HepG2 (cell line): ENCODE measurements around the gene FGFR2. TPM values are rescaled to one million over a fixed set of nuclear protein-coding genes. Genes with fewer than 3 reads are reported as not detected.
"Not testable (repeated sequence)": the region's sequence is repeated elsewhere in the genome, so short reads cannot be mapped to it uniquely, and the experiment has no call there.

Experiments
- ATAC-seq: fragments of 200-7000 bp; cut with Tn5 transposase; 3 replicates; pipeline ENCODE4 v1.9.1; 2020; ENCODE audit warnings: mild to moderate bottlenecking, moderate library complexity
- BruUV-seq: library from RNA; stranded (reverse); fragments of 400-500 nt; replicated peaks from 2 replicates; lab custom pipeline; 2021; lab: Mats Ljungman, UMichigan
- CTCF ChIA-PET: fragments of 300-600 bp; formaldehyde crosslinking; extraction: SDS; loops from one replicate; lab custom pipeline; 2021; ENCODE audit warnings: low total read pairs, inconsistent platforms, low intra/inter-chr PET ratio; lab: Yijun Ruan, JAX
- POLR2A ChIA-PET: fragments of 350-600 bp; sonication (Branson Sonifier 250); formaldehyde crosslinking; loops from one replicate; lab custom pipeline; 2020; ENCODE audit warnings: antibody characterized with exemption, inconsistent platforms; lab: Yijun Ruan, JAX
- DNase-seq: peaks from one replicate; pipeline ENCODE4 v3.0.0-alpha.2; 2015; ENCODE audit warnings: low spot score
- FAIRE-seq: peaks from 3 replicates; lab custom pipeline; 2011; peaks lifted over from hg19 to GRCh38; lab: Jason Lieb, UNC
- H2AFZ ChIP-seq: one replicate; pipeline ENCODE4 v1.6.1; 2011; ENCODE audit warnings: low read length, inconsistent platforms
- H3K27ac ChIP-seq: fragments of 300-600 bp; 3 replicates; pipeline ENCODE4 v1.8.0; 2011; ENCODE audit warnings: mixed run types, mild to moderate bottlenecking, mixed read lengths, low read length, inconsistent platforms; ENCODE audit not compliant: insufficient read depth; ENCODE audit errors: extremely low read length
- H3K27me3 ChIP-seq, 2 experiments: fragments of 200-600 bp in 1 of 2; 2 replicates in 1 of 2; 3 replicates in 1 of 2; pipeline versions ENCODE4 v1.6.0 to v1.8.0; 2011; ENCODE audit warnings: low read length in 2 of 2, mild to moderate bottlenecking in 2 of 2, moderate library complexity in 2 of 2, inconsistent platforms in 1 of 2; ENCODE audit not compliant: insufficient read depth in 2 of 2, control insufficient read depth in 1 of 2
- H3K36me3 ChIP-seq, 2 experiments: fragments of 200-600 bp in 1 of 2; replicated peaks in 1 of 2; 2 replicates in 1 of 2; 3 replicates in 1 of 2; pipeline versions ENCODE4 v1.5.1 to v1.8.0; 2011; ENCODE audit warnings: low read length in 2 of 2, inconsistent platforms in 1 of 2; ENCODE audit not compliant: insufficient read depth in 2 of 2, control insufficient read depth in 1 of 2
- H3K4me1 ChIP-seq: 2 replicates; pipeline ENCODE4 v1.5.1; 2012; ENCODE audit warnings: low read length, inconsistent platforms; ENCODE audit not compliant: insufficient read depth
- H3K4me2 ChIP-seq: 2 replicates; pipeline ENCODE4 v1.6.0; 2011; ENCODE audit warnings: low read depth, low read length, inconsistent platforms
- H3K4me3 ChIP-seq, 3 experiments: fragments of 200-600 bp in 1 of 3; sonication (generic), shearing (Covaris generic) in 1 of 3; replicated peaks in 1 of 3; 2 replicates each; pipeline ENCODE4 v1.5.1; 2011 to 2016; ENCODE audit warnings: low read length in 3 of 3, inconsistent platforms in 2 of 3, low read depth in 2 of 3, mild to moderate bottlenecking in 2 of 3, control low read depth in 1 of 3, mixed read lengths in 1 of 3; ENCODE audit not compliant: insufficient read depth in 1 of 3
- H3K79me2 ChIP-seq: one replicate; pipeline ENCODE4 v1.6.1; 2011; ENCODE audit warnings: low read length, inconsistent platforms; ENCODE audit not compliant: insufficient read depth
- H3K9ac ChIP-seq: 2 replicates; pipeline ENCODE4 v1.6.0; 2011; ENCODE audit warnings: mild to moderate bottlenecking, low read depth, low read length, inconsistent platforms; ENCODE audit not compliant: insufficient read depth
- H3K9me3 ChIP-seq: 2 replicates; pipeline ENCODE4 v1.5.1; 2012; ENCODE audit warnings: mild to moderate bottlenecking, low read length
- H4K20me1 ChIP-seq: 2 replicates; pipeline ENCODE4 v1.6.0; 2011; ENCODE audit warnings: inconsistent platforms, mild to moderate bottlenecking, low read length, moderate library complexity; ENCODE audit not compliant: insufficient read depth
- HNF4A ChIP-seq: sonication (generic); formaldehyde crosslinking; IDR thresholded peaks from 2 replicates; pipeline ENCODE4 v1.4.0; 2020; ENCODE audit warnings: missing genetic modification reagents
- NR2F6 ChIP-seq, 2 experiments: IDR thresholded peaks; 2 replicates each; pipeline ENCODE4 v1.6.1; 2016; ENCODE audit warnings: antibody characterized with exemption in 1 of 2, mild to moderate bottlenecking in 1 of 2
- PHF21A ChIP-seq: sonication (generic); formaldehyde crosslinking; IDR thresholded peaks from 2 replicates; pipeline ENCODE4 v1.5.0; 2020; ENCODE audit warnings: mild to moderate bottlenecking, missing genetic modification reagents
- PITX1 ChIP-seq: sonication (generic); formaldehyde crosslinking; IDR thresholded peaks from 2 replicates; pipeline ENCODE4 v1.5.1; 2020; ENCODE audit warnings: mild to moderate bottlenecking, missing genetic modification reagents
- REXO4 ChIP-seq: sonication (generic); formaldehyde crosslinking; IDR thresholded peaks from 2 replicates; pipeline ENCODE4 v1.8.0; 2022; ENCODE audit warnings: missing genetic modification reagents, mild to moderate bottlenecking, borderline replicate concordance
- TBX2 ChIP-seq: sonication (generic); formaldehyde crosslinking; IDR thresholded peaks from 2 replicates; pipeline ENCODE4 v1.5.0; 2020; ENCODE audit warnings: missing genetic modification reagents, mild to moderate bottlenecking, borderline replicate concordance
- THRA ChIP-seq: sonication (generic); formaldehyde crosslinking; IDR thresholded peaks from 2 replicates; pipeline ENCODE4 v1.4.0; 2020; ENCODE audit warnings: missing genetic modification reagents, borderline replicate concordance
- ZMYM2 ChIP-seq: sonication (generic); formaldehyde crosslinking; IDR thresholded peaks from 2 replicates; pipeline ENCODE4 v1.8.0; 2022; ENCODE audit warnings: mild to moderate bottlenecking, missing genetic modification reagents
- ZMYM3 ChIP-seq: sonication (generic); formaldehyde crosslinking; IDR thresholded peaks from 2 replicates; pipeline ENCODE4 v1.5.1; 2020; ENCODE audit warnings: mild to moderate bottlenecking, missing genetic modification reagents
- ZNF460 ChIP-seq: sonication (generic); formaldehyde crosslinking; IDR thresholded peaks from 2 replicates; pipeline ENCODE4 v1.5.1; 2020; ENCODE audit warnings: missing genetic modification reagents, mild to moderate bottlenecking, borderline replicate concordance
- ZSCAN20 ChIP-seq: sonication (generic); formaldehyde crosslinking; IDR thresholded peaks from 2 replicates; pipeline ENCODE4 v1.4.0; 2020; ENCODE audit warnings: missing genetic modification reagents, mild to moderate bottlenecking, borderline replicate concordance
- ZXDC ChIP-seq: sonication (generic); formaldehyde crosslinking; IDR thresholded peaks from 2 replicates; pipeline ENCODE4 v1.5.0; 2020; ENCODE audit warnings: mild to moderate bottlenecking, missing genetic modification reagents
- WGBS: methylation state at CpG from one replicate; pipeline ENCODE4 v1.1.6; 2017; ENCODE audit warnings: low lambda C conversion rate; 5-methylcytosine and 5-hydroxymethylcytosine counted together
- in situ Hi-C: cut with HindIII; loops from 2 replicates; pipeline ENCODE4 v1.10.0; 2017; ENCODE audit warnings: low pct_unique_long_range_greater_than_20kb; ENCODE audit not compliant: extremely low pct_ligation_motif_present
- intact Hi-C: fragments of 100-400 bp; cut with micrococcal nuclease; formaldehyde crosslinking; loops from one replicate; pipeline ENCODE4 v1.10.0; 2022; ENCODE audit not compliant: unreplicated experiment
- polyA plus RNA-seq, 8 experiments: library from polyadenylated mRNA; depleted of rRNA in 3 of 8; stranded (reverse) in 7 of 8; unstranded in 1 of 8; fragments of >200 nt; fragmentation: Illumina TruSeq in 4 of 8; extraction: Trizol in 4 of 8; gene quantifications; 2 replicates each; pipeline versions ENCODE4 v1.2.1 to v1.2.3, GENCODE V29; 2011 to 2016; ENCODE audit warnings: low read depth in 4 of 8, missing spikeins in 1 of 8, mixed read lengths in 1 of 8; ENCODE audit not compliant: insufficient read depth in 1 of 8
- total RNA-seq, 5 experiments: library from RNA; depleted of rRNA; stranded (reverse); fragments of >200 nt; fragmentation: Illumina TruSeq; extraction: Trizol; gene quantifications; 2 replicates each; pipeline ENCODE4 v1.2.3, GENCODE V29; 2016; ENCODE audit warnings: low read depth in 1 of 5
- TF ChIP-seq, protein P1 (sequence below): sonication (generic); formaldehyde crosslinking; IDR thresholded peaks from 2 replicates; pipeline ENCODE4 v1.4.0; 2020; ENCODE audit warnings: missing genetic modification reagents
- TF ChIP-seq, protein P2 (sequence below): sonication (generic); formaldehyde crosslinking; IDR thresholded peaks from 2 replicates; pipeline ENCODE4 v1.5.0; 2020; ENCODE audit warnings: mild to moderate bottlenecking, missing genetic modification reagents

FGFR2 gene
- total and polyA plus RNA-seq, 2 of the 13 experiments (the other 11 are each of a cell fraction or from before 2014, with no cell fraction given), result 1.6 to 2.6 TPM

DNA sequence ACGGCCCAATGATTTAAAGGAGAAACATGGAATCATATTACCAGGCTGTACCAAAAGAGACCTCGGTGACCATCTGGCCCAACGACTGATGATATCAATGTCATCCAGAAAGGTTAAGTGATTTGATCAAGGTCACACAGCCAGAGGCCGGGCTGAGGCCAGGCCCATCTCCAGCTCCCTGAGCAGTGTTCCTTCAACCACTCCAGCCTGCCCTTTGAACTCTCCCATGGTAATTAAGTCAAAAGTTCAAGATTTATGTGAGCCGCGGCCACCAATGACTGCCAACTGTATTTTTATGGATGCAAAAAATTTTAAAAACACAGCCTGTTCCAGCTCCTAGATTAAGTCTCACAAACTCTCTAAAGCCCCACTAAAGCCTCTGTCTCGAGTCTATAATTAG is 41.8 kb downstream of the FGFR2 start (continued):
- TF ChIP-seq ZXDC, result no peak
- no peak for TF ChIP-seq REXO4 (CRISPR knock-in tag)
- TF ChIP-seq, protein P1, sequence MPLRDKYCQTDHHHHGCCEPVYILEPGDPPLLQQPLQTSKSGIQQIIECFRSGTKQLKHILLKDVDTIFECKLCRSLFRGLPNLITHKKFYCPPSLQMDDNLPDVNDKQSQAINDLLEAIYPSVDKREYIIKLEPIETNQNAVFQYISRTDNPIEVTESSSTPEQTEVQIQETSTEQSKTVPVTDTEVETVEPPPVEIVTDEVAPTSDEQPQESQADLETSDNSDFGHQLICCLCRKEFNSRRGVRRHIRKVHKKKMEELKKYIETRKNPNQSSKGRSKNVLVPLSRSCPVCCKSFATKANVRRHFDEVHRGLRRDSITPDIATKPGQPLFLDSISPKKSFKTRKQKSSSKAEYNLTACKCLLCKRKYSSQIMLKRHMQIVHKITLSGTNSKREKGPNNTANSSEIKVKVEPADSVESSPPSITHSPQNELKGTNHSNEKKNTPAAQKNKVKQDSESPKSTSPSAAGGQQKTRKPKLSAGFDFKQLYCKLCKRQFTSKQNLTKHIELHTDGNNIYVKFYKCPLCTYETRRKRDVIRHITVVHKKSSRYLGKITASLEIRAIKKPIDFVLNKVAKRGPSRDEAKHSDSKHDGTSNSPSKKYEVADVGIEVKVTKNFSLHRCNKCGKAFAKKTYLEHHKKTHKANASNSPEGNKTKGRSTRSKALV, result no peak
- no peak for TF ChIP-seq ZSCAN20 (CRISPR knock-in tag)

DNA sequence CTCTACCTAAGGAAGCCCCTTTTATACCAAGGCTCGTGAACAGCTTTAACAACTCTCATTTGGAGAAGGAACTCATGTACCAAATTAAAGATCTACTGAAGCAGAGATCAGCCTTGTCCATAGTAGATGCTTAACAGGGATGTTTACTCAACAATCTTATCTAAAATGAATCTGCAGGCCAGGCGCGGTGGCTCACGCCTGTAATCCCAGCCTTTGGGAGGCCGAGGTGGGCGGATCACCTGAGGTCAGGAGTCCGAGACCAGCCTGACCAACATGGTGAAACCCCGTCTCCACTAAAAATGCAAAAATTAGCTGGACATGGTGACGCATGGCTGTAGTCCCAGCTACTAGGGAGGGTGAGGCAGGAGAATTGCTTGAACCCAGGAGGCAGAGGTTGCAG is 43.3 kb downstream of the FGFR2 start:
- BruUV-seq; TF ChIP-seq NR2F6 (IDR thresholded peaks at IDR 0.05): not testable (repeated sequence)
- TF ChIP-seq ZNF460, result peak; percentile 93
- peak; percentile 49; the same call in 1 of the 2 replicates for TF ChIP-seq PITX1 (CRISPR knock-in tag)
- TF ChIP-seq NR2F6 (CRISPR knock-in tag; IDR thresholded peaks at IDR 0.05), result peak; percentile 49; the same call in 1 of the 2 replicates
- TF ChIP-seq HNF4A (CRISPR knock-in tag), result peak; percentile 68
- peak; percentile 48; the same call in 1 of the 2 replicates for TF ChIP-seq THRA (CRISPR knock-in tag)
- TF ChIP-seq ZMYM2 (CRISPR knock-in tag), result peak; percentile 70; the same call in 1 of the 2 replicates
- peak; percentile 24; the same call in 1 of the 2 replicates for TF ChIP-seq TBX2 (CRISPR knock-in tag)
- 0 out of 2 replicates have a peak, but pooled peaks have one; percentile 40 for TF ChIP-seq ZMYM3 (CRISPR knock-in tag)
- TF ChIP-seq PHF21A, result 0 out of 2 replicates have a peak, but pooled peaks have one; percentile 26
- TF ChIP-seq, protein P2, sequence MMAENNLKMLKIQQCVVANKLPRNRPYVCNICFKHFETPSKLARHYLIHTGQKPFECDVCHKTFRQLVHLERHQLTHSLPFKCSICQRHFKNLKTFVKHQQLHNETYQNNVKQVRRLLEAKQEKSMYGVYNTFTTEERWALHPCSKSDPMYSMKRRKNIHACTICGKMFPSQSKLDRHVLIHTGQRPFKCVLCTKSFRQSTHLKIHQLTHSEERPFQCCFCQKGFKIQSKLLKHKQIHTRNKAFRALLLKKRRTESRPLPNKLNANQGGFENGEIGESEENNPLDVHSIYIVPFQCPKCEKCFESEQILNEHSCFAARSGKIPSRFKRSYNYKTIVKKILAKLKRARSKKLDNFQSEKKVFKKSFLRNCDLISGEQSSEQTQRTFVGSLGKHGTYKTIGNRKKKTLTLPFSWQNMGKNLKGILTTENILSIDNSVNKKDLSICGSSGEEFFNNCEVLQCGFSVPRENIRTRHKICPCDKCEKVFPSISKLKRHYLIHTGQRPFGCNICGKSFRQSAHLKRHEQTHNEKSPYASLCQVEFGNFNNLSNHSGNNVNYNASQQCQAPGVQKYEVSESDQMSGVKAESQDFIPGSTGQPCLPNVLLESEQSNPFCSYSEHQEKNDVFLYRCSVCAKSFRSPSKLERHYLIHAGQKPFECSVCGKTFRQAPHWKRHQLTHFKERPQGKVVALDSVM (CRISPR knock-in tag), result peak; percentile 20; the same call in 1 of the 2 replicates

More for the DNA sequence above, 43.3 kb downstream of the FGFR2 start:
- ATAC-seq (peak; percentile 71), FAIRE-seq (peak; percentile 23)
- H3K4me3 ChIP-seq, DNase-seq, intact Hi-C loops, H3K9me3 ChIP-seq, H2AFZ ChIP-seq, H3K36me3 ChIP-seq, H3K79me2 ChIP-seq, CTCF ChIA-PET, in situ Hi-C loops, H3K27ac ChIP-seq, H4K20me1 ChIP-seq, H3K27me3 ChIP-seq, H3K9ac ChIP-seq, POLR2A ChIA-PET: not testable (repeated sequence)
- Histone ChIP-seq H3K4me2 (peak overlapping the region; percentile 39), H3K4me1 (peaks cover 33% of the 10 kb centered on the region)
- 8% methylated on average over 9 of the region's 9 CpGs for WGBS
